Caco-2 (cell line): ENCODE results near the gene AGR2. TPM values are rescaled to one million over a fixed set of nuclear protein-coding genes. Genes with fewer than 3 reads are reported as not detected.

Source experiments
- BruUV-seq: library from RNA; stranded (reverse); fragments of 400-500 nt; replicated peaks from 2 replicates; lab custom pipeline; 2021; lab: Mats Ljungman, UMichigan
- CTCF ChIA-PET: fragments of 300-600 bp; sonication (Branson Sonifier 250); formaldehyde crosslinking; loops from one replicate; lab custom pipeline; 2022; ENCODE audit warnings: antibody characterized with exemption; lab: Charles Lee
- POLR2A ChIA-PET: fragments of 300-600 bp; sonication (Branson Sonifier 250); formaldehyde crosslinking; loops from one replicate; lab custom pipeline; 2022; ENCODE audit warnings: antibody characterized with exemption; lab: Charles Lee
- DNase-seq, 2 experiments: peaks; one replicate each; pipeline versions ENCODE4 v3.0.0 to v3.0.0-alpha.2; 2020 to 2022
- H3K27me3 ChIP-seq: replicated peaks from 2 replicates; pipeline ENCODE4 v1.6.0; 2011; ENCODE audit warnings: low read length; ENCODE audit not compliant: control insufficient read depth, insufficient read depth
- H3K36me3 ChIP-seq: 2 replicates; pipeline ENCODE4 v1.5.1; 2011; ENCODE audit warnings: low read length; ENCODE audit not compliant: control insufficient read depth, insufficient read depth
- H3K4me1 ChIP-seq: fragments of 250-450 bp; sonication (Bioruptor Pico); 2 replicates; pipeline ENCODE4 v1.5.1; 2020; ENCODE audit warnings: mild to moderate bottlenecking
- H3K4me3 ChIP-seq: 2 replicates; pipeline ENCODE4 v1.5.1; 2011; ENCODE audit warnings: low read depth, mild to moderate bottlenecking, control low read depth, low read length
- H3K9me3 ChIP-seq: fragments of 250-450 bp; sonication (Bioruptor Pico); 2 replicates; pipeline ENCODE4 v1.5.1; 2020; ENCODE audit warnings: mild to moderate bottlenecking, moderate library complexity
- H3K27ac Mint-ChIP-seq: one replicate; pipeline ENCODE4 v1.8.0; 2022; ENCODE audit warnings: mixed read lengths; ENCODE audit not compliant: unreplicated experiment
- H3K27me3 Mint-ChIP-seq: one replicate; pipeline ENCODE4 v1.8.0; 2022; ENCODE audit warnings: mixed read lengths; ENCODE audit not compliant: insufficient read depth, unreplicated experiment
- H3K36me3 Mint-ChIP-seq: one replicate; pipeline ENCODE4 v1.8.0; 2022; ENCODE audit warnings: mild to moderate bottlenecking, mixed read lengths; ENCODE audit not compliant: insufficient read depth, unreplicated experiment
- H3K4me1 Mint-ChIP-seq: one replicate; pipeline ENCODE4 v1.8.0; 2022; ENCODE audit warnings: low read depth, mixed read lengths; ENCODE audit not compliant: unreplicated experiment
- H3K4me3 Mint-ChIP-seq: one replicate; pipeline ENCODE4 v1.8.0; 2022; ENCODE audit warnings: mild to moderate bottlenecking, moderate library complexity, mixed read lengths; ENCODE audit not compliant: unreplicated experiment
- H3K9me3 Mint-ChIP-seq: one replicate; pipeline ENCODE4 v1.8.0; 2022; ENCODE audit warnings: mixed read lengths; ENCODE audit not compliant: unreplicated experiment
- CTCF ChIP-seq, 2 experiments: fragments of 200-600 bp in 1 of 2; IDR thresholded peaks; 1 replicate in 1 of 2; 2 replicates in 1 of 2; pipeline versions ENCODE4 v1.5.1 to v1.8.0; 2011 to 2022; ENCODE audit warnings: antibody characterized with exemption in 1 of 2, control low read depth in 1 of 2, inconsistent platforms in 1 of 2, low read depth in 1 of 2, low read length in 1 of 2, mild to moderate bottlenecking in 1 of 2, moderate library complexity in 1 of 2; ENCODE audit not compliant: insufficient read depth in 1 of 2, severe bottlenecking in 1 of 2, unreplicated experiment in 1 of 2
- intact Hi-C: fragments of 100-400 bp; cut with micrococcal nuclease; formaldehyde crosslinking; loops from one replicate; pipeline ENCODE4 v1.10.0; 2022; ENCODE audit not compliant: unreplicated experiment
- total RNA-seq: library from RNA; stranded (reverse); gene quantifications from 2 replicates; pipeline ENCODE4 v1.2.3, GENCODE V29; 2022

AGR2 gene
- total RNA-seq, 1 experiment from 2014 or later, result 343 TPM

GRCh38 chr7:16846601-16847165 lies 41.9 kb upstream of the AGR2 start:
- Mint-ChIP-seq H3K27ac (peak overlapping the region; percentile 86), H3K36me3 (peaks cover 5% of the 10 kb centered on the region), H3K9me3 (peaks cover 22% of the 10 kb centered on the region), H3K27me3 (no peaks in the 10 kb centered on the region), H3K4me1 (peaks cover 34% of the 10 kb centered on the region), H3K4me3 (peak overlapping the region; percentile 64)
- Histone ChIP-seq H3K27me3 (no peaks in the 10 kb centered on the region), H3K4me1 (peaks cover 48% of the 10 kb centered on the region), H3K36me3 (no peaks in the 10 kb centered on the region), H3K4me3 (no peak overlapping the region), H3K9me3 (no peaks in the 10 kb centered on the region)
- POLR2A ChIA-PET, result interaction anchor here (0.6 to 0.8 kb wide), 2 partner anchors 24 to 55 kb away, joined by 3 read pairs; no protein-coding TSS in a partner anchor
- CTCF ChIA-PET, result interaction anchor here (2.5 kb wide), 1 partner anchor 46 kb away, joined by 8 read pairs; no protein-coding TSS in a partner anchor
- intact Hi-C loops, result loop anchor here (1.0 to 5.0 kb wide), 9 partner anchors 24 to 127 kb away; partner anchors contain the start of genes AGR2 and AGR3
- DNase-seq, result peak; percentile 44 to 45
- TSS peak; percentile 94 for BruUV-seq
- TF ChIP-seq CTCF (IDR thresholded peaks at IDR 0.05; ENCODE audit: insufficient read depth in 1 of 2, low read depth in 1 of 2, low read length in 1 of 2, severe bottlenecking in 1 of 2, unreplicated experiment in 1 of 2), result no peak

- TF ChIP-seq CTCF (IDR thresholded peaks at IDR 0.05; ENCODE audit: insufficient read depth in 1 of 2, low read depth in 1 of 2, low read length in 1 of 2, severe bottlenecking in 1 of 2, unreplicated experiment in 1 of 2), result no peak
- no peaks in the 10 kb centered on the region for H3K36me3 ChIP-seq
- BruUV-seq, result no TSS peak
- Mint-ChIP-seq H3K27me3 (no peaks in the 10 kb centered on the region), H3K27ac (peak overlapping the region; percentile 86), H3K9me3 (peaks cover 22% of the 10 kb centered on the region), H3K4me1 (peaks cover 34% of the 10 kb centered on the region), H3K4me3 (peak overlapping the region; percentile 64), H3K36me3 (peaks cover 5% of the 10 kb centered on the region)
- no peaks in the 10 kb centered on the region for H3K27me3 ChIP-seq
- no peaks in the 10 kb centered on the region for H3K9me3 ChIP-seq
- peaks cover 48% of the 10 kb centered on the region for H3K4me1 ChIP-seq
- no peak overlapping the region for H3K4me3 ChIP-seq
- CTCF ChIA-PET, result interaction anchor here (2.5 kb wide), 1 partner anchor 45 kb away, joined by 8 read pairs; no protein-coding TSS in a partner anchor
- POLR2A ChIA-PET, result no interaction called here
- intact Hi-C loops, result loop anchor here (2.0 to 5.0 kb wide), 3 partner anchors 37 to 91 kb away; partner anchors contain the start of gene AGR3
- no peak for DNase-seq
These were observed 40.9 kb upstream of the AGR2 start for GRCh38 chr7:16845746-16846145.

- H3K4me1 ChIP-seq, result peaks cover 21% of the 10 kb centered on the region
- no peaks in the 10 kb centered on the region for H3K36me3 ChIP-seq
- intact Hi-C loops, result no loop called here
- BruUV-seq, result no TSS peak
- H3K27me3 ChIP-seq, result no peaks in the 10 kb centered on the region
- Mint-ChIP-seq H3K4me1 (peaks cover 34% of the 10 kb centered on the region), H3K27ac (no peak overlapping the region), H3K4me3 (no peak overlapping the region), H3K27me3 (no peaks in the 10 kb centered on the region), H3K36me3 (no peaks in the 10 kb centered on the region), H3K9me3 (peaks cover 24% of the 10 kb centered on the region)
- no peaks in the 10 kb centered on the region for H3K9me3 ChIP-seq
- TF ChIP-seq CTCF (IDR thresholded peaks at IDR 0.05; ENCODE audit: insufficient read depth in 1 of 2, low read depth in 1 of 2, low read length in 1 of 2, severe bottlenecking in 1 of 2, unreplicated experiment in 1 of 2), result no peak
- CTCF ChIA-PET, result no interaction called here
- no peak overlapping the region for H3K4me3 ChIP-seq
- DNase-seq, result no peak
- POLR2A ChIA-PET, result no interaction called here
These were observed 36.9 kb upstream of the AGR2 start for GRCh38 chr7:16841681-16842080.
